ENCODE results near the gene RNU4-1.

DNA sequence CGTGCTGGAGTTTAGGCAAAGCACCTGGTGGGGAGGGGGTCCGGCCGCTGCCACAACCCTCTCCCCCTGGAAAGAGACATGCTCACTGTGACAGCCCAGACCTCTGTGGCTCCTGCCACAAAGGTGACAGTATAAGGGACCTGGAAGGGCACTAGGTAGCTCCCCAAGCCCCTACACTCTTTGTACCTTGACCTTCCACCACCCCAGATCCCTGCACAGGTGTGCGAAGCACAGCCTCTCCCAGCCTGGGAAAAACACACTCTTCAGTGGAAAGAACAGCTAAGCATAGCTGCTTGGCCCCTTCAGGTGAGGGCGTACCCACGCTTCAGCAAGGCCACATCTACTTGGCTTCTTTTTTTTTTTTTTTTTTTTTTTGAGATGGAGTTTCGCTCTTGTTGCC lies 39.5 kb upstream of the RNU4-1 start:
- TF ChIP-seq, protein P1, sequence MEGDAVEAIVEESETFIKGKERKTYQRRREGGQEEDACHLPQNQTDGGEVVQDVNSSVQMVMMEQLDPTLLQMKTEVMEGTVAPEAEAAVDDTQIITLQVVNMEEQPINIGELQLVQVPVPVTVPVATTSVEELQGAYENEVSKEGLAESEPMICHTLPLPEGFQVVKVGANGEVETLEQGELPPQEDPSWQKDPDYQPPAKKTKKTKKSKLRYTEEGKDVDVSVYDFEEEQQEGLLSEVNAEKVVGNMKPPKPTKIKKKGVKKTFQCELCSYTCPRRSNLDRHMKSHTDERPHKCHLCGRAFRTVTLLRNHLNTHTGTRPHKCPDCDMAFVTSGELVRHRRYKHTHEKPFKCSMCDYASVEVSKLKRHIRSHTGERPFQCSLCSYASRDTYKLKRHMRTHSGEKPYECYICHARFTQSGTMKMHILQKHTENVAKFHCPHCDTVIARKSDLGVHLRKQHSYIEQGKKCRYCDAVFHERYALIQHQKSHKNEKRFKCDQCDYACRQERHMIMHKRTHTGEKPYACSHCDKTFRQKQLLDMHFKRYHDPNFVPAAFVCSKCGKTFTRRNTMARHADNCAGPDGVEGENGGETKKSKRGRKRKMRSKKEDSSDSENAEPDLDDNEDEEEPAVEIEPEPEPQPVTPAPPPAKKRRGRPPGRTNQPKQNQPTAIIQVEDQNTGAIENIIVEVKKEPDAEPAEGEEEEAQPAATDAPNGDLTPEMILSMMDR (IDR thresholded peaks at IDR 0.05), result no peak
- no peak for TF ChIP-seq ZFX (IDR thresholded peaks at IDR 0.05; ENCODE audit: borderline replicate concordance)

Measured in 22Rv1 (cell line).